SK-N-SH (cell line): Measurements from ENCODE around the gene PALS1. TPM values are rescaled to one million over a fixed set of nuclear protein-coding genes. Genes with fewer than 3 reads are reported as not detected.

ENCODE experiments used
- CTCF ChIA-PET: fragments of 300-600, 350-600 bp; formaldehyde crosslinking; extraction: SDS; loops from one replicate; lab custom pipeline; 2021; lab: Yijun Ruan, JAX
- POLR2A ChIA-PET: fragments of 350-600 bp; sonication (Branson Sonifier 250); formaldehyde crosslinking; extraction: SDS; loops from one replicate; lab custom pipeline; 2020; ENCODE audit warnings: antibody characterized with exemption, inconsistent platforms; lab: Yijun Ruan, JAX
- DNase-seq: peaks from one replicate; pipeline ENCODE4 v3.0.0; 2012
- H2AFZ ChIP-seq: fragments of 200-600 bp; sonication (generic); 2 replicates; pipeline ENCODE4 v1.8.1; 2016; ENCODE audit warnings: antibody characterized with exemption, mild to moderate bottlenecking, low read depth
- H3F3A ChIP-seq: fragments of 200-600 bp; sonication (generic); replicated peaks from 2 replicates; pipeline ENCODE3; 2016; ENCODE audit warnings: antibody characterized with exemption, mild to moderate bottlenecking; ENCODE audit not compliant: insufficient read depth
- H3K27ac ChIP-seq, 2 experiments: fragments of 200-500 bp in 1 of 2; fragments of 200-600 bp in 1 of 2; sonication (Bioruptor generic) in 1 of 2; sonication (generic), shearing (Covaris generic) in 1 of 2; 2 replicates each; pipeline versions ENCODE4 v1.5.1 to v1.6.1; 2014 to 2016; ENCODE audit warnings: low read depth in 2 of 2, inconsistent platforms in 1 of 2, low read length in 1 of 2, mild to moderate bottlenecking in 1 of 2, mixed read lengths in 1 of 2
- H3K27me3 ChIP-seq: fragments of 200-600 bp; sonication (generic), shearing (Covaris generic); 2 replicates; pipeline ENCODE4 v1.6.1; 2016; ENCODE audit warnings: mixed run types; ENCODE audit not compliant: insufficient read depth
- H3K36me3 ChIP-seq, 2 experiments: fragments of 200-500 bp in 1 of 2; fragments of 200-600 bp in 1 of 2; sonication (Bioruptor generic) in 1 of 2; sonication (generic) in 1 of 2; replicated peaks in 1 of 2; 2 replicates each; pipeline versions ENCODE3 to v1.5.1; 2014 to 2016; ENCODE audit warnings: low read length in 1 of 2, mild to moderate bottlenecking in 1 of 2; ENCODE audit not compliant: insufficient read depth in 2 of 2, control insufficient read depth in 1 of 2
- H3K4me1 ChIP-seq, 2 experiments: fragments of 200-500 bp in 1 of 2; fragments of 200-600 bp in 1 of 2; sonication (Bioruptor generic) in 1 of 2; sonication (generic), shearing (Covaris generic) in 1 of 2; 2 replicates each; pipeline versions ENCODE4 v1.5.1 to v1.6.1; 2014 to 2016; ENCODE audit warnings: low read depth in 1 of 2, low read length in 1 of 2, mixed run types in 1 of 2; ENCODE audit not compliant: insufficient read depth in 2 of 2, control insufficient read depth in 1 of 2
- H3K4me2 ChIP-seq: fragments of 200-600 bp; sonication (generic), shearing (Covaris generic); 2 replicates; pipeline ENCODE4 v1.6.1; 2017; ENCODE audit warnings: mixed run types
- H3K4me3 ChIP-seq, 2 experiments: fragments of 200-500 bp in 1 of 2; fragments of 200-600 bp in 1 of 2; sonication (Bioruptor generic) in 1 of 2; sonication (generic), shearing (Covaris generic) in 1 of 2; 2 replicates each; pipeline versions ENCODE4 v1.5.1 to v1.8.1; 2014 to 2016; ENCODE audit warnings: low read depth in 2 of 2, inconsistent platforms in 1 of 2, low read length in 1 of 2, mild to moderate bottlenecking in 1 of 2, mixed read lengths in 1 of 2, moderate library complexity in 1 of 2
- H3K79me2 ChIP-seq: fragments of 200-600 bp; sonication (generic); 2 replicates; pipeline ENCODE4 v1.8.1; 2017; ENCODE audit warnings: mild to moderate bottlenecking; ENCODE audit not compliant: insufficient read depth
- H3K9ac ChIP-seq: fragments of 200-600 bp; sonication (generic); 2 replicates; pipeline ENCODE4 v1.6.1; 2017; ENCODE audit warnings: mixed run types
- H3K9me2 ChIP-seq: fragments of 200-600 bp; sonication (generic); 2 replicates; pipeline ENCODE4 v1.6.1; 2017; ENCODE audit warnings: mixed run types
- H3K9me3 ChIP-seq: fragments of 200-600 bp; sonication (generic); 2 replicates; pipeline ENCODE4 v1.6.1; 2017; ENCODE audit warnings: mixed run types, mild to moderate bottlenecking, moderate library complexity
- H4K20me1 ChIP-seq: fragments of 200-600 bp; sonication (generic); 2 replicates; pipeline ENCODE4 v1.6.1; 2017; ENCODE audit warnings: mild to moderate bottlenecking, mixed run types; ENCODE audit not compliant: insufficient read depth
- CHD2 ChIP-seq: fragments of 150-350 bp; IDR thresholded peaks from 2 replicates; pipeline ENCODE4 v1.6.1; 2018; ENCODE audit warnings: low read length; ENCODE audit not compliant: partially characterized antibody
- CTCF ChIP-seq: fragments of 200-600 bp; sonication (generic); IDR thresholded peaks from 2 replicates; pipeline ENCODE4 v1.6.1; 2017; ENCODE audit warnings: antibody characterized with exemption, mild to moderate bottlenecking, moderate library complexity
- EP300 ChIP-seq, 2 experiments: IDR thresholded peaks; 2 replicates each; pipeline versions ENCODE4 v1.4.0 to v1.6.1; 2012; ENCODE audit warnings: borderline replicate concordance in 1 of 2, low read depth in 1 of 2, low read length in 1 of 2
- FOSL2 ChIP-seq: IDR thresholded peaks from 2 replicates; pipeline ENCODE4 v1.4.0; 2012; ENCODE audit warnings: low read depth, mild to moderate bottlenecking, moderate library complexity, borderline replicate concordance
- FOXM1 ChIP-seq: IDR thresholded peaks from 2 replicates; pipeline ENCODE4 v1.4.0; 2012; ENCODE audit warnings: low read depth, mild to moderate bottlenecking
- IRF3 ChIP-seq: fragments of 150-350 bp; IDR thresholded peaks from 2 replicates; pipeline ENCODE4 v1.6.1; 2016; ENCODE audit warnings: mild to moderate bottlenecking, low read depth, low read length
- POLR2AphosphoS5 ChIP-seq: IDR thresholded peaks from 2 replicates; pipeline ENCODE4 v1.6.1; 2012; ENCODE audit warnings: low read depth, low read length
- RXRA ChIP-seq: IDR thresholded peaks from 2 replicates; pipeline ENCODE4 v1.4.0; 2012; ENCODE audit warnings: low read depth, mild to moderate bottlenecking, borderline replicate concordance
- SIN3A ChIP-seq: IDR thresholded peaks from 2 replicates; pipeline ENCODE4 v1.6.1; 2012; ENCODE audit warnings: low read depth, mild to moderate bottlenecking, low read length, moderate library complexity, borderline replicate concordance
- TCF12 ChIP-seq: IDR thresholded peaks from 2 replicates; pipeline ENCODE4 v1.4.0; 2012
- USF1 ChIP-seq: IDR thresholded peaks from 2 replicates; pipeline ENCODE4 v1.4.0; 2012; ENCODE audit warnings: low read depth, borderline replicate concordance
- whole genome bisulfite sequencing: methylation state at CpG from one replicate; pipeline ENCODE4 v1.1.6; 2017; ENCODE audit warnings: low lambda C conversion rate; 5-methylcytosine and 5-hydroxymethylcytosine counted together
- polyA plus RNA-seq, 3 experiments: library from polyadenylated mRNA; depleted of rRNA; stranded (reverse); fragments of >200 nt; gene quantifications; 2 replicates each; pipeline ENCODE4 v1.2.3, GENCODE V29; 2012
- TF ChIP-seq, protein P1 (sequence below): IDR thresholded peaks from 2 replicates; pipeline ENCODE4 v1.4.0; 2012; ENCODE audit warnings: low read depth

The PALS1 gene
- polyA plus RNA-seq, 1 of the 3 experiments (the other 2 are of a cell fraction), result 8.0 TPM

- Histone ChIP-seq H4K20me1 (peaks cover 24% of the 10 kb centered on the region), H3K4me3 (no peak overlapping the region; a peak in 1 of 4 replicates), H3K36me3 (peaks cover 0 to 11% of the 10 kb centered on the region in 2 experiments), H3F3A (peaks cover 17% of the 10 kb centered on the region), H3K4me1 (peaks cover 0 to 14% of the 10 kb centered on the region in 2 experiments), H3K9me2 (no peaks in the 10 kb centered on the region), H3K9ac (peak overlapping the region; percentile 36; the same call in 1 of the 2 replicates), H3K9me3 (no peaks in the 10 kb centered on the region), H3K27me3 (no peaks in the 10 kb centered on the region), H3K79me2 (peaks cover 99% of the 10 kb centered on the region), H3K27ac (peak overlapping the region; percentile 73 to 84; a peak in 3 of 4 replicates), H2AFZ (no peak overlapping the region), H3K4me2 (peak overlapping the region; percentile 65)
- ChIA-PET CTCF (interaction anchor here (1.7 kb wide), 1 partner anchor 17 kb away, joined by 11 read pairs; no protein-coding TSS in a partner anchor), POLR2A (no interaction called here)
- DNase-seq, result no peak
- TF ChIP-seq EP300 (IDR thresholded peaks at IDR 0.05; ENCODE audit: borderline replicate concordance in 1 of 2, low read depth in 1 of 2, low read length in 1 of 2) (no peak), TCF12 (no peak), FOSL2 (no peak), CTCF (no peak), SIN3A (no peak), CHD2 (no peak)
- TF ChIP-seq, protein P1, sequence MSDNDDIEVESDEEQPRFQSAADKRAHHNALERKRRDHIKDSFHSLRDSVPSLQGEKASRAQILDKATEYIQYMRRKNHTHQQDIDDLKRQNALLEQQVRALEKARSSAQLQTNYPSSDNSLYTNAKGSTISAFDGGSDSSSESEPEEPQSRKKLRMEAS, result no peak
- WGBS, result 96% methylated on average over 11 of the region's 11 CpGs
Observed at GRCh38 chr14:67268426-67269150, 27.4 kb downstream of the PALS1 start.

GRCh38 chr14:67269298-67270060, 28.2 kb downstream of the PALS1 start:
- peak overlapping the region; percentile 73 to 84; a peak in 3 of 4 replicates for H3K27ac ChIP-seq
- CTCF ChIA-PET, result interaction anchor here (1.2 to 1.7 kb wide), 2 partner anchors 16 to 103 kb away, joined by 5 to 11 read pairs; no protein-coding TSS in a partner anchor
- DNase-seq, result peak; percentile 4
- TF ChIP-seq CHD2, result no peak
- TF ChIP-seq POLR2AphosphoS5, result peak; percentile 40; the same call in 1 of the 2 replicates
- no peak for TF ChIP-seq SIN3A
- TF ChIP-seq RXRA, result 0 out of 2 replicates have a peak, but pooled peaks have one; percentile 44
- no peak for TF ChIP-seq FOXM1
- TF ChIP-seq, protein P1, result no peak
- no peak for TF ChIP-seq CTCF
- TF ChIP-seq IRF3, result no peak
- TF ChIP-seq TCF12, result peak; percentile 94
- TF ChIP-seq USF1, result no peak

More at GRCh38 chr14:67269298-67270060, 28.2 kb downstream of the PALS1 start:
- POLR2A ChIA-PET, result no interaction called here
- Histone ChIP-seq H3K27me3 (no peaks in the 10 kb centered on the region), H4K20me1 (peaks cover 16% of the 10 kb centered on the region), H3F3A (peaks cover 14% of the 10 kb centered on the region), H2AFZ (no peak overlapping the region), H3K36me3 (peaks cover 0 to 11% of the 10 kb centered on the region in 2 experiments), H3K79me2 (peaks cover 99% of the 10 kb centered on the region), H3K9ac (peak overlapping the region; percentile 36; the same call in 1 of the 2 replicates), H3K9me2 (no peaks in the 10 kb centered on the region), H3K4me2 (peak overlapping the region; percentile 65), H3K9me3 (no peaks in the 10 kb centered on the region), H3K4me1 (peaks cover 0 to 10% of the 10 kb centered on the region in 2 experiments), H3K4me3 (peak overlapping the region; percentile 12 to 21; a peak in 2 of 4 replicates)
- 67% methylated on average over 4 of the region's 4 CpGs for WGBS
